Measurements from ENCODE around the gene NAA16. TPM values are rescaled to one million over a fixed set of nuclear protein-coding genes. Genes with fewer than 3 reads are reported as not detected.
"Not testable (repeated sequence)": the region's sequence is repeated elsewhere in the genome, so short reads cannot be mapped to it uniquely, and the experiment has no call there.

NAA16 gene
- total RNA-seq = 34.5 and 35.6 TPM in 2 replicates

- intact Hi-C loops (cut with micrococcal nuclease) = loop anchor here (1.0 to 10.0 kb wide), 7 partner anchors 46 to 734 kb away; partner anchors contain the start of genes DGKH, KBTBD6, KBTBD7 and MTRF1
These were observed at the start of gene NAA16 for GRCh38 chr13:41310963-41311405. NAA16 (plus strand) TSS chr13:41311267; CDS start chr13:41311529, 262 bp downstream.

GRCh38 chr13:41263261-41263971 is 47.7 kb upstream of the NAA16 start, which contains the start of gene MTRF1:
MTRF1 (minus strand) TSS chr13:41263576; CDS start chr13:41260907, 2,669 bp downstream.
- intact Hi-C loops (cut with micrococcal nuclease) = loop anchor here (1.0 to 10.0 kb wide), 7 partner anchors 48 to 1009 kb away; partner anchors contain the start of genes AKAP11, KBTBD6, KBTBD7 and MRPS31

DNA sequence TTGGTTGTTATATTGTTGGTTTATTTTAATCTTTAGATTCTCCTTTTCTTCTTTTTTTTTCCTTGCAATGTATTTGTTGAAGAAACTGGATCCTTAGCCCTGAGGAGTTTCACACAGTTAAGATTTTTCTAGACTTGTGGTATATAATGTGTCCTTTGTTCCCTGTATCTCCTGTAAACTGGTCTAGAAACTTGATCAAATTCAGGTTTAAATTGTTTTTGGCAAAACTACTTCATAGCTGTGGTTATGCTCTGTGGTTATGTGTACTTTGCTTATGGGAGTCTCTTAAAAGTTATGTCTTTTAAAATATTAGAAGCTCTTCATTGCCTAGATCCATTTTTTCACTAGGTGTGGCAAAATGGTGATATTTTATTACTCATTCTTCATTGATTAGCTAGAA is 44.0 kb upstream of the NAA16 start:
- intact Hi-C loops (cut with micrococcal nuclease) = loop anchor here (10.0 kb wide), 1 partner anchor 492 kb away; the partner anchor contains the start of gene MRPS31

- intact Hi-C loops (cut with micrococcal nuclease) = loop anchor here (10.0 kb wide), 1 partner anchor 494 kb away; the partner anchor contains the start of gene MRPS31
These were observed 42.3 kb upstream of the NAA16 start for GRCh38 chr13:41268764-41269163.

- intact Hi-C loops (cut with micrococcal nuclease) = no loop called here
These were observed 39.4 kb upstream of the NAA16 start for GRCh38 chr13:41271456-41272285.

DNA sequence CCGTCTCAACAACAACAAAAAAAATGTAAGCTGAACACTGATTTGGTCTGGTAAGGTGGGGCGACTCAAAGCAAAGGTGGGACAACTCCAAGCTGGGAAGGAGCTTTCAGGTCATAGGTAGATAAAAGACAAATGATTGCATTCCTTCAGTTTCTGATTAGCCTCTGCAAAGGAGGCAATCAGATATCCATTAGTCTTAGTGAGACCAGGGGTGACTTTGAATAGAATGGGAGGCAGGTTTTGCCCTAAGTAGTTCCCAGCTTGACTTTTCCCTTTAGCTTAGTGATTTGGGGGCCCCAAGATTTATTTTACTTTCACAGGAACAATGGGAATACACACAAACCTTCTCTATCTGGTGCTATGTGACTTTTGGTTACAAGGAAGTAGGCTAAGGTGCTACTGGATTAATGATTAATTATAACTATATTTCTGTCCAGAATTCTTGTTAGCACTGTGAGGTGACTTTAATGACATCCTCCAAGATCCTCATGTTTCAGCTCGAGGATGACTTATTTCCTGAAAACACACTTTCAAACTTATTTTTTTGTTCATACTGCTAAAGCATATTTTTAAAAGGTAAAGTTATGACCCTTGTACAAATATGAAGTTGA is 37.1 kb upstream of the NAA16 start:
- intact Hi-C loops (cut with micrococcal nuclease) = no loop called here

DNA sequence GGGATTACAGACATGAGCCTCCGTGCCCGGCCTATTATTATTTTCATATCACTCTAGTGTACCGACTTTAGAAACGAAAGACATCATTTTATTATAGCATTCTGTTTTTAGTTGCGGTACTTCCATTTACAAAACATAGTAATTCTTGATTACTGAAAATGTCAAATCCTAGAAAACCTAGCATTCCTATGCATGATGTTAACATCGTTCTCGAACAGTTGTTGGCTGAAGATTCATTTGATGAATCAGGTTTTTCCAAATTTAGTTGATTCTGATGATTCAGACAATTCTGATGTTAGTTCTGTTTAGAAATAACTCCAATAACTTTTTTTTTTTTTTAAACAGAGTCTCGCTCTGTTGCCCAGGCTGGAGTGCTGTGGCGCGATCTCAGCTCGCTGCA is 36.2 kb upstream of the NAA16 start:
- intact Hi-C loops (cut with micrococcal nuclease) = no loop called here

- intact Hi-C loops (cut with micrococcal nuclease) = no loop called here
These were observed 34.2 kb upstream of the NAA16 start for GRCh38 chr13:41276824-41277223.

- intact Hi-C loops (cut with micrococcal nuclease) = not testable (repeated sequence)
These were observed 31.9 kb upstream of the NAA16 start for GRCh38 chr13:41279156-41279555.

DNA sequence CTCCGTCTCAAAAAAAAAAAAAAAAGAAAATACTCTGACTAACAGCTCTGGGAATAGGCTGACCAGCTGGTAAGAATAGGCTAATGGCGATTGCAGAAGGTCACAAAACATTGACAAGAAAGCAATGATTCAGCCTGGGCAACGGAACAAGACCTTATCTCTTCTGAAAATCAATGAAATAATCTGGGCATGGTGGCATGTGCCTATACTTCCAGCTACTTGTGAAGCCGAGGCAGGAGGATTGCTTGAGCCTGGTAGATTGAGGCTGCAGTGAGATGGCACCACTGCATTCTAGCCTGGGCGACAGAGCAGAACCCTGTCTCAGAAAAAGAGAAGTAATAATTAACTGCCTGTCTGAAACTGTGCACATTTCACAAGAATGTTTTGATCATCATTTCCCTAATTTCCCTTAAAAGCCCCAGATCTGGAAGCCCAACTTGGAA is 28.9 kb upstream of the NAA16 start:
- intact Hi-C loops (cut with micrococcal nuclease) = no loop called here

DNA sequence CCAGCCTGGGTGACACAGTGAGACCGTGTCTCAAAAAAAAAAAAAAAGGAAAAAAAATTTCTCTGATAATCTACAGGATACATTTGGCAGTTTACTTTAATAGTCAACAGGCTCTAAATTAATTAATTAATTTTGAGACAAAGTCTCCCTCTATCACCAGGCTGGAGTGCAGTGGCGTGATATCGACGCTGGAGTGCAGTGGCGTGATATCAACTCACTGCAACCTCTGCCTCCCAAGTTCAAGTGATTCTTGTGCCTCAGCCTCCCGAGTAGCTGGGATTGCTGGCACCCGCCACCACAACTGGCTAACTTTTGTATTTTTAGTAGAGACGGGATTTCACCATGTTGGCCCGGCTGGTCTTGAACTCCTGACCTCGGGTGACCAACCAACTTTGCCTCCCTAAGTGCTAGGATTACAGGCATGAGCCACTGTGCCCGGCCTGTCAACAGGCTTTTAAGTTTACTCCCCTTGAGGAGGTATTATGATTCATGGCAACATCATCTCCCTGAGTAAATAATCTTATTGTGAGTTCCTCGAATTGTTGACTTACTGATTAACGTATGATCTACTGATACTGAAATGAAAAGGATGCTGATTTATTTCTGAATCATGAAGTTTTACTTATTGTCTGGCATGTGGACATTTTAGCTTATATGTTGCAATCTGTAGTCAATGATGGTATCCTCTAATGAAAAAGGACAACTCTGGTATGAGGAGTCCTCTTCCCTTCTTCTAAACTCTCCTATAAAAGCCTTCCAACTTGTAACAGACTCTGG is 26.4 kb upstream of the NAA16 start:
- intact Hi-C loops (cut with micrococcal nuclease) = no loop called here

DNA sequence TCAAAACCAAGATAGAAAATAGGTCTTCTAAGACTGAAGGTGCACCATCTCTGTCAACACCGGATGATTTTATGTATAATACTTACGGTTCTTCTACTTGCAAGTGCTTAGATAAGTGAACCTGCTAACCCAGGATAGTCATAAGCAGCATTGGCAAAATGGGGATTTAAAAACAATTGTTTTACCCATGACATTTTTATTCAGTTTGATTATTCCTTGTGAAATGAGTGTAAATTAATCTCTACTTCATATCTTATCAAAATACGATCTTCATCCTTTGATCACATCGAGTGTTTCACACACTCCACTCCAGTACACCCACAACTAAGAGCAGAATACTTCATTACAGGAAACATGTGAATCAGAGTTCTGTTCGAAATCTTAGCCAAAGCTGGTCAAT is 24.7 kb upstream of the NAA16 start:
- intact Hi-C loops (cut with micrococcal nuclease) = no loop called here

- intact Hi-C loops (cut with micrococcal nuclease) = no loop called here
These were observed 21.6 kb upstream of the NAA16 start for GRCh38 chr13:41289463-41289881.

DNA sequence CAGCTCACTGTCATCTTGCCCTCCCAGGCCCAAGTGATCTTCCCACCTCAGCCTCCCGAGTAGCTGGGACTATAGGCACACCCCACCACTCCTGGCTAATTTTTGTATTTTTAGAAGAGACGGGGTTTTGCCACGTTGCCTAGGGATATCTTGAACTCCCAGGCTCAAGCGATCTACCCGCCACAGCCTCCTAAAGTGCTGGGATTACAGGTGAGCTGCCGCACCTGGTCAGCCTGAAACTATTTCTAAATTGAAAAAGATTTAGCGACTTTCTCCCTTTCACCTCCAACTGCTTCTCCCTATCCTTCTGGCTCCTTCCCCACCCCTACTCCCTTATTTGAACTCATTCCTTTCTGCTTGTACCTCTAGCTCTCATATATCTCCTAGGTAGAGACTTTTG is 19.8 kb upstream of the NAA16 start:
- intact Hi-C loops (cut with micrococcal nuclease) = no loop called here

- intact Hi-C loops (cut with micrococcal nuclease) = no loop called here
These were observed 17.8 kb upstream of the NAA16 start for GRCh38 chr13:41293272-41293671.

GRCh38 chr13:41294914-41295313 is 16.2 kb upstream of the NAA16 start:
- intact Hi-C loops (cut with micrococcal nuclease) = no loop called here

DNA sequence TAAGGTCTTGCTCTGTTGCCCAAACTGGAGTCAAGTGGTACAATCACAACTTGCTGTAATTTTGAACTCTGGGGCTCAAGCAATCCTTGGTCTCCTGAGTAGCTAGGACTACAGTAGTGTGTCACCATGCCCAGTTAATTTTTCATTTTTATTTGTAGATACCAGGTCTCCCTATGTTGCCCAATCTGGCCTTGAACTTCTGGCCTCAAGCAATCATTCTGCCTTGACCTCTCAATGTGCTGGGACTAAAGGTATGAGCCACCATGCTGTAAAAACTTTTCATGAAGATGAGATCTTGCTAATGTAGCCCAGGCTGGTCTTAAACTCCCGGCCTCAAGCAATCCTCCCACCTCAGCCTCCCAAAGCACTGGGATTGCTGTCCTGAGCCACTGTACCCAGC is 15.1 kb upstream of the NAA16 start:
- intact Hi-C loops (cut with micrococcal nuclease) = no loop called here

- intact Hi-C loops (cut with micrococcal nuclease) = no loop called here
These were observed 14.0 kb upstream of the NAA16 start for GRCh38 chr13:41296879-41297646.

- intact Hi-C loops (cut with micrococcal nuclease) = no loop called here
These were observed 11.6 kb upstream of the NAA16 start for GRCh38 chr13:41299316-41300094.

All from T-helper 2 cell treated with Interferon-gamma antibody and Interleukin-4, amounts not matched to agents 100 ng/mL and 5 ng/mL, for 36 hours (primary cell).